Germinal center (tissue), 1 donor: ENCODE measurements around the gene RPS10.

Experiments
- DNase-seq: peaks from one replicate; pipeline ENCODE4 v3.0.0; 2012; ENCODE audit warnings: mixed read lengths, low spot score

The RPS10 gene

GRCh38 chr6:34425498-34426410 is at the start of gene RPS10:
Gene RPS10, minus strand, starts transcription at chr6:34426069. Its CDS starts 848 bp downstream, at chr6:34425221.
- peak; percentile 99 for DNase-seq

GRCh38 chr6:34475238-34475682 is 49.4 kb upstream of the RPS10 start:
- no peak for DNase-seq

- DNase-seq = no peak
Measured at GRCh38 chr6:34474754-34475153, 48.9 kb upstream of the RPS10 start.

GRCh38 chr6:34473967-34474366 is 48.1 kb upstream of the RPS10 start:
- no peak for DNase-seq

- DNase-seq = no peak
Measured at GRCh38 chr6:34472425-34472824, 46.6 kb upstream of the RPS10 start.

- no peak for DNase-seq
Measured at GRCh38 chr6:34469499-34469898, 43.6 kb upstream of the RPS10 start.

GRCh38 chr6:34468378-34468892 is 42.6 kb upstream of the RPS10 start:
- DNase-seq = peak; percentile 66

GRCh38 chr6:34466242-34467185 is 40.6 kb upstream of the RPS10 start:
- no peak for DNase-seq

- DNase-seq = peak; percentile 62
Measured at GRCh38 chr6:34465531-34466241, 39.8 kb upstream of the RPS10 start, which contains the start of gene PACSIN1. Gene PACSIN1, plus strand, starts transcription at chr6:34466076. Its CDS starts 60,230 bp downstream, at chr6:34526306.

- DNase-seq = no peak
Measured at GRCh38 chr6:34463849-34464248, 38.0 kb upstream of the RPS10 start.

GRCh38 chr6:34463299-34463698 is 37.4 kb upstream of the RPS10 start:
- DNase-seq = no peak

GRCh38 chr6:34462551-34462971 is 36.7 kb upstream of the RPS10 start:
- no peak for DNase-seq

GRCh38 chr6:34462010-34462409 is 36.1 kb upstream of the RPS10 start:
- no peak for DNase-seq

- no peak for DNase-seq
Measured at GRCh38 chr6:34460796-34461507, 35.1 kb upstream of the RPS10 start.

- peak; percentile 58 for DNase-seq
Measured at GRCh38 chr6:34459899-34460593, 34.2 kb upstream of the RPS10 start.

- DNase-seq = no peak
Measured at GRCh38 chr6:34457742-34458735, 32.2 kb upstream of the RPS10 start.

- no peak for DNase-seq
Measured at GRCh38 chr6:34457382-34457741, 31.5 kb upstream of the RPS10 start.

GRCh38 chr6:34455831-34456230 is 30.0 kb upstream of the RPS10 start:
- DNase-seq = no peak

- DNase-seq = no peak
Measured at GRCh38 chr6:34451192-34451591, 25.3 kb upstream of the RPS10 start.
